K562 (cell line): ENCODE results near the gene RNF213. TPM values are rescaled to one million over a fixed set of nuclear protein-coding genes. Genes with fewer than 3 reads are reported as not detected.

Source experiments
- ARID4B ChIP-seq: sonication (generic); formaldehyde crosslinking; IDR thresholded peaks from 2 replicates; pipeline ENCODE4 v1.8.0; 2022; ENCODE audit warnings: mild to moderate bottlenecking, missing genetic modification reagents
- CTBP1 ChIP-seq: fragments of 450-650 bp; IDR thresholded peaks from 2 replicates; pipeline ENCODE4 v1.6.1; 2016; ENCODE audit warnings: borderline replicate concordance
- HSF4 ChIP-seq: fragments of 250-450 bp; sonication (Bioruptor Pico); IDR thresholded peaks from 2 replicates; pipeline ENCODE4 v2.1.2; 2022; ENCODE audit warnings: mild to moderate bottlenecking, moderate library complexity, borderline replicate concordance
- KDM5B ChIP-seq: fragments of 200-600 bp; sonication (generic); IDR thresholded peaks from 2 replicates; pipeline ENCODE4 v1.6.1; 2012; ENCODE audit warnings: low read depth, mild to moderate bottlenecking, moderate library complexity, low read length, control low read depth, inconsistent platforms; ENCODE audit not compliant: insufficient replicate concordance
- NR2C2 ChIP-seq, 2 experiments: fragments of 200-800 bp in 1 of 2; sonication (Bioruptor generic) in 1 of 2; sonication (generic) in 1 of 2; formaldehyde crosslinking in 1 of 2; IDR thresholded peaks; 2 replicates each; pipeline versions ENCODE4 v1.6.1 to v1.8.0; 2016 to 2022; ENCODE audit warnings: mild to moderate bottlenecking in 1 of 2, missing compliant biosample characterization in 1 of 2, missing genetic modification characterization in 1 of 2, missing genetic modification reagents in 1 of 2
- NUFIP1 ChIP-seq: fragments of 450-650 bp; IDR thresholded peaks from 2 replicates; pipeline ENCODE4 v1.6.1; 2018; ENCODE audit not compliant: partially characterized antibody
- ZFP36 ChIP-seq: fragments of 150-350 bp; IDR thresholded peaks from 2 replicates; pipeline ENCODE4 v1.6.1; 2018; ENCODE audit warnings: low read length, low read depth; ENCODE audit not compliant: partially characterized antibody
- ZNF609 ChIP-seq: sonication (generic); formaldehyde crosslinking; IDR thresholded peaks from 2 replicates; pipeline ENCODE4 v1.8.1; 2023; ENCODE audit warnings: missing genetic modification reagents, mild to moderate bottlenecking, borderline replicate concordance
- ZNF778 ChIP-seq: fragments of 450-650 bp; formaldehyde crosslinking; IDR thresholded peaks from 2 replicates; pipeline ENCODE4 v1.4.0; 2020; ENCODE audit warnings: mild to moderate bottlenecking, moderate library complexity
- polyA plus RNA-seq, 8 experiments: library from polyadenylated mRNA; depleted of rRNA in 4 of 8; stranded (reverse) in 5 of 8; unstranded in 3 of 8; fragments of >200 nt; fragmentation: Nextera tagmentation in 2 of 8; fragmentation: Illumina TruSeq in 1 of 8; extraction: Ambion mirVana in 2 of 8; extraction: Trizol in 1 of 8; gene quantifications; 2 replicates each; pipeline versions ENCODE4 v1.2.1 to v1.2.3, GENCODE V29; 2011 to 2014; ENCODE audit warnings: inconsistent platforms in 1 of 8, missing spikeins in 1 of 8
- total RNA-seq, 7 experiments: library from RNA; depleted of rRNA in 6 of 7; stranded (reverse); fragments of >200 nt in 6 of 7; fragmentation: Illumina TruSeq in 2 of 7; extraction: Trizol in 2 of 7; gene quantifications; 2 replicates each; pipeline versions ENCODE4 v1.2.1 to v1.2.3, GENCODE V29; 2011 to 2021; ENCODE audit warnings: low replicate concordance in 1 of 7
- TF ChIP-seq, protein P1 (sequence below), 2 experiments: fragments of 450-650 bp; conservative IDR thresholded peaks; 2 replicates each; pipeline ENCODE4 v1.6.1; 2017; ENCODE audit warnings: mild to moderate bottlenecking in 2 of 2, moderate library complexity in 2 of 2
- TF ChIP-seq, protein P2 (sequence below): sonication (generic); formaldehyde crosslinking; IDR thresholded peaks from 2 replicates; pipeline ENCODE4 v1.8.0; 2022; ENCODE audit warnings: missing genetic modification reagents, mild to moderate bottlenecking, moderate library complexity, borderline replicate concordance
- TF ChIP-seq, protein P3 (sequence below): sonication (generic); formaldehyde crosslinking; IDR thresholded peaks from 2 replicates; pipeline ENCODE4 v1.9.0; 2022; ENCODE audit warnings: mild to moderate bottlenecking, missing genetic modification reagents

The RNF213 gene
- total and polyA plus RNA-seq, 9 of the 15 experiments (the other 6 are each of a cell fraction or from before 2014, with no cell fraction given), result 5.3 to 33.6 (median 17.9) TPM

GRCh38 chr17:80254396-80255251 lies 6.0 kb upstream of the RNF213 start (continued):
- TF ChIP-seq ARID4B, result peak; percentile 31; the same call in 1 of the 2 replicates
- TF ChIP-seq, protein P1, sequence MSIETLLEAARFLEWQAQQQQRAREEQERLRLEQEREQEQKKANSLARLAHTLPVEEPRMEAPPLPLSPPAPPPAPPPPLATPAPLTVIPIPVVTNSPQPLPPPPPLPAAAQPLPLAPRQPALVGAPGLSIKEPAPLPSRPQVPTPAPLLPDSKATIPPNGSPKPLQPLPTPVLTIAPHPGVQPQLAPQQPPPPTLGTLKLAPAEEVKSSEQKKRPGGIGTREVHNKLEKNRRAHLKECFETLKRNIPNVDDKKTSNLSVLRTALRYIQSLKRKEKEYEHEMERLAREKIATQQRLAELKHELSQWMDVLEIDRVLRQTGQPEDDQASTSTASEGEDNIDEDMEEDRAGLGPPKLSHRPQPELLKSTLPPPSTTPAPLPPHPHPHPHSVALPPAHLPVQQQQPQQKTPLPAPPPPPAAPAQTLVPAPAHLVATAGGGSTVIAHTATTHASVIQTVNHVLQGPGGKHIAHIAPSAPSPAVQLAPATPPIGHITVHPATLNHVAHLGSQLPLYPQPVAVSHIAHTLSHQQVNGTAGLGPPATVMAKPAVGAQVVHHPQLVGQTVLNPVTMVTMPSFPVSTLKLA (conservative IDR thresholded peaks at IDR 0.05), result peak in 1 of 2 experiments; percentile 72; a peak in 2 of 4 replicates
- no peak for TF ChIP-seq ZFP36
- no peak for TF ChIP-seq ZNF609 (CRISPR knock-in tag)
- TF ChIP-seq CTBP1, result peak; percentile 92
- TF ChIP-seq, protein P2, sequence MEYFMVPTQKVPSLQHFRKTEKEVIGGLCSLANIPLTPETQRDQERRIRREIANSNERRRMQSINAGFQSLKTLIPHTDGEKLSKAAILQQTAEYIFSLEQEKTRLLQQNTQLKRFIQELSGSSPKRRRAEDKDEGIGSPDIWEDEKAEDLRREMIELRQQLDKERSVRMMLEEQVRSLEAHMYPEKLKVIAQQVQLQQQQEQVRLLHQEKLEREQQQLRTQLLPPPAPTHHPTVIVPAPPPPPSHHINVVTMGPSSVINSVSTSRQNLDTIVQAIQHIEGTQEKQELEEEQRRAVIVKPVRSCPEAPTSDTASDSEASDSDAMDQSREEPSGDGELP (CRISPR knock-in tag), result peak; percentile 22; the same call in 1 of the 2 replicates
- TF ChIP-seq, protein P3, sequence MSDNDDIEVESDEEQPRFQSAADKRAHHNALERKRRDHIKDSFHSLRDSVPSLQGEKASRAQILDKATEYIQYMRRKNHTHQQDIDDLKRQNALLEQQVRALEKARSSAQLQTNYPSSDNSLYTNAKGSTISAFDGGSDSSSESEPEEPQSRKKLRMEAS (CRISPR knock-in tag), result no peak
- no peak for TF ChIP-seq KDM5B
- TF ChIP-seq NUFIP1, result peak; percentile 23
- TF ChIP-seq NR2C2 (CRISPR knock-in tag; IDR thresholded peaks at IDR 0.05), result no peak
- peak; percentile 84 for TF ChIP-seq NR2C2 (tag; IDR thresholded peaks at IDR 0.05)
- no peak for TF ChIP-seq ZNF778
- TF ChIP-seq HSF4 (CRISPR knock-in tag), result peak; percentile 87; the same call in 1 of the 2 replicates
